DMS53 treated with DMSO at 0.1 percent for 48 hours (cell line): Measurements from ENCODE around the gene SGO2.
"Not testable (repeated sequence)": the region's sequence is repeated elsewhere in the genome, so short reads cannot be mapped to it uniquely, and the experiment has no call there.

Source experiments
- DNase-seq: peaks from one replicate; lab custom pipeline; 2025; ENCODE audit not compliant: unreplicated experiment; lab: John Stamatoyannopoulos, UW

The SGO2 gene

DNA sequence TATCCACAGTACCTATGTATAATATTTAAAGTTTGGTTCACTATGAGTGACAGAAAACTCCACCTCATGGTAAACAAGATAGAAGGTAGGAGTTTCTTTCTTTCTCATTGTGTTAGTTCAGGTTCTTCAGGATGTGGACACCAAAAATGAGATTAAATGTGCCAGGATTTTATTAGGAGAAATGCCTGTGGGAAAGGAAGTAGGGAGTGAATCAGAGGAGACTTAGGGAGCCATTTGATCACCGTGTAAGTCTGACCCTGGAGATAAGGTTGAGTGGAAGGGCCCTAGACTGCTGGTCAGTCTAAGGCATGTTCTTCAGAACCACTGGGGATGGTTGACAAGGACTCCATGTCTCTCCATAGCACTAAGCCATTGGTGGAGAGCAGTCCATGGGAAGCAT lies 67.9 kb downstream of the SGO2 start:
- no peak for DNase-seq

DNA sequence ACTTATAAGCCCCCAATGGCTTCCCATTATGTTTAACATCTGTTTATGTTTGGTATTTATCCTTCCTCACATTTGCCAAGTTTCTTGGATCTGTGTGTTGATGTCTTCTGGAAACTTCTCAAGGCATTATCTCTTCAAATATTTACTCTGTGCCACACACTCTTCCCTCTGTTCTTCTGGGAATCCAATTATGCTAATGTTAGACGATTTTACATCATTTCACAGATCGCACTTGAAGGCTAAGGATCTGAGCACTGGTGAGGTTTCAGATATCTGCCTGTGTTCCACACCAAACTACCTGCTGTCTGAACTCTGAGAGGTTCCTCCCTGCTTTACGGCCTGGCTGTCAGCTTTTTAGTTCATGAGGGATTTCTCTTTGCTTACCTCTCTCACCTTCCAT lies 69.9 kb downstream of the SGO2 start:
- DNase-seq, result no peak

DNA sequence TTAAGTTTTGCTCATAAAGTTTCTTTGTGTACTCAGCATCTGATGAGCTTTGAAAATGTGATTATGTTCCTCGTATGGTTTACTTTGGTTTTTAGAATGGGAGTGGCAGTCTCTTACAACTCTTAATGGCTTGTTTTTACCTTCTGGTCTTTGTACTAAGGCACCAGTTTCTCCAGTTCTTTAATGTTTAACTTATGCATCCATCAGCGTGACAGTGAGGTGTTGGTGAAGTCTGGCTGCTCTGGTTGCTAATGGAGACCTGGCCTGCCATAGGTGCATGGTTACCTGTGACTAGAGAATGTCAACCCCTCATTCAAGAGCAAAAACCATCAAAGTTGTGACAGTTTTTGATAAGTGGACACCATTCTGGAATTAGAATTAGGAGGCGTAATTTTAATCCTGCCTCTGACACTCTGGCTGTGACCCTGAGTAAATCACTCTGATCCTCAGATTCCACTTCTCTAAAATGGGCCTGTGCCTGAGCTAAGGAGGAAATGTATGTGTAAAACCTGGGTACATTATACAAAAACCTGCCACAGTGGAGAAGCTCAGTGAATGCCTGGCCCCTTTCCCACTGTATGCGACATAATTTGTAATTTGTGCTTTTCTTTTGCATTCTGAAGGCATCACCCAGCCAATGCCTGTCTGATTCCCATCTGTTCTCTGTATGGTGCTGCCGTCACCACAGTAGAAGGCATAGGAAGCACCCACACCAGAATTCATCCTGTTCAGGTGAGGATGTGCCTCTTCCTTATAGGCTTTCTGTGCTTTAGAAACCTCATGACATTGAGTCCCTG lies 71.0 kb downstream of the SGO2 start:
- DNase-seq, result peak; percentile 84

DNA sequence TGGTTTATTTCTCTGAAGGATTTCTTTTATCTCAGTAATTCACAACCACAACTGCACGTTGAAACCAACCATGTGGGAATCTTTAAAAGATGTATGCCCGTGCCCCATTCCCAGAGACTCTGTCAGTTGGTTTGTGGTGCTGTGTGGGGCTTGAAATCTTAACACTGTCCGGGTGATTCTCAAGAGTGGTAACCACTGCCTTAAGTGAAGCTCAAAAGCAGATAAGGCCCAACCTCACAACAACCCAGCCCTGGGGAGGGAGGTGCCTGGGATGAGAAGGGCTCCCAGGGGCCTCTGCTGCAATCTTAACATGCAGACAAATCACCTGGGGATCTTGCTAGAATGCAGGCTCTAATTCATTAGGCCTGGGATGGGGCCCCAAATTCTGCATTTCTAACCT lies 73.2 kb downstream of the SGO2 start:
- no peak for DNase-seq

DNA sequence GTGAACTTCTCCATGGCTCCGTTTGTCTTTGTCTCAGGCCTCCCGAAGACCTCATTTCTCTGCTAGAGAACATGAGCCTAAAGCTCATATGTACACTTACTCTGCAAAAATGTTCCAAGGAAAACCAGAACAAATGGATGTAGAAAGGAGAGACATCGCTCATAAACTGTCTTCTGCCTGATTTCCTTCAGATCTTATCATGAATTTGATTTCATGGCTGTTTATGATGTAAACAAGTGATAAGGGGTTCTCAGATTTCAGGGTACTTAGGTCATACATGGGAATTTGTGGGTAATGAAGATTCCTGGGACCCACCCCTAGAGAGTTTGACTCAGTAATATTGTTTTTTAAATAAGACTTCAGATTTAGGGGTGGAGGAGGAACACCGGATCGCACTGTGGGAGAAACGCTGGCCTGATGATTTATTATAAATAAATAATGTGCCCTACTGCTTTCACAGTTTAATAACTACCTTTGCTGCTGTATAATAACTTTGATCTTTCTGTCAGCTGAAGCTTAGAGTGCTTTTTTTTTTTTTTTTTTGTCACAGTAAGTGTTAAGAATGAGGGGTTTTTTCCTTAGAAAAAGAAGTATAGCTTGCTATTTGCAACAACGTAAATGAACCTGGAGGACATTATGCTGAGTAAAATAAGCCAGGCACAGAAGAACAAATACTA lies 74.7 kb downstream of the SGO2 start:
- DNase-seq, result no peak

DNA sequence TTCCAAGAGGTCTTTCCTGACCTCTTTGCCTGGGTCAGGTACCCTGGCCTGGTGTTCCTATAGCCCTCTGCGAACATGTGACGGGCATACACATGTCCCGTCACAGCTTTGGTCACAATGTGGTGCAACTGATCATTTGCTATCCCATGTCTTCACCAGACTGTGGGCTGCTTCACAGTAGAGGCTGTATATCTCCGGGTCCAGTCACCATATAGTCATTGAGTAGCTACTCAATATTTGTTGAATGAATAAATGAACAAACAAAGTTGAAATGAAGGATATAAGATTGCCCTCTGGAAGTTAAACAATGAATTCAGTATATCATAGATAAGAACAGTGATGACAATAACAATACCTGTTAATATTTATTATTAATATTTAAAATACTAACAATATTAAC lies 76.6 kb downstream of the SGO2 start:
- DNase-seq, result no peak

DNA sequence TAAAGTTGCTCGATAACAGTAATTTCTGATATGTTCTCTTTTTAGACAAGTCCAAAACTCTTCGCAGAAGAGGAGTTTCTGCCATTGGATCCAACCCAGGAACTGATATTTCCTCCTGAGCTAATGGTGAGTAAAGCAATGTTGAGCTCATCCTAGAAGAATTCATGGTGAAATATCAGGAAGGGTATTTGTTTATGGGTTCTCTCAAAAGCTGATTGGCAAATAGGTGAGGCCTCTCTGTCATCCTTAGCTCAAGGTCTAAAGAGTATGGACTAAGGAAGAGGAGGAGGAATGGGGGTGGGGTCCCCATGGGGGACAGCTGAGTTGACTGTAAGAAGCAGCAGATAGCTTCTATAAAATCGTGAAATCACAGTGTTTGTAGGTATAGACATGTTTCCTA lies 78.0 kb downstream of the SGO2 start:
- no peak for DNase-seq

DNA sequence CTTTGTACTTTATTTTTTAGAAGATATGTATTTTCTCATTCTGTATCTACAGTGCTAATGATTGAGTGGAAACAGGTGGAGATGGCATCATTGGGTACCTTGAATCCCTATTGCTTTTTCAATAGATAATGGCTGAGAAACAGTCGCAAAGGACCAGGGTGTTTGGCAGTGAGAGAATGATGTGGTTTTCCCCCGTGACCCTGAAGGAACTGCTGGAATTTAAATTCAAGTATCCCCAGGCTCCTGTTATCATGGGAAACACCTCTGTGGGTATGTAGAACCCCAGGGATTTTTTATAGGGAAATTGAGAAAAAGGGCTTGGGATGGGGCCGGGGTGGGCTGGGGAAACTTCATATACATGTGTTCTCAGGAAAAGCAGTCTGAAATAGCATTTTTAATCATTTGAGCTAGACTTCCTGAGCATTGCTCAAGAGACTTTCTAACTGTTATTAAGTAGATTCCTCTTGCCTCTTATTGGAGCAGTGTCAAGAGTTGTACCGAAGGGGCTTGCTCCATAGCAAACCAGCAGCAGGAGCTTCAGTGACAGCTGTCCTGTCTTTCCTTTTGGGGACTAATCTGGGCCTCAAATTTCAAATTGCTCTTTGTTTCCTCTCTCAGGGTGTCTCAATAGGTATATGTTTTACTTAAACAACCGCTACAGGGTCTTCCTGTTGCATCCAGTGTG lies 78.7 kb downstream of the SGO2 start:
- DNase-seq, result no peak

DNA sequence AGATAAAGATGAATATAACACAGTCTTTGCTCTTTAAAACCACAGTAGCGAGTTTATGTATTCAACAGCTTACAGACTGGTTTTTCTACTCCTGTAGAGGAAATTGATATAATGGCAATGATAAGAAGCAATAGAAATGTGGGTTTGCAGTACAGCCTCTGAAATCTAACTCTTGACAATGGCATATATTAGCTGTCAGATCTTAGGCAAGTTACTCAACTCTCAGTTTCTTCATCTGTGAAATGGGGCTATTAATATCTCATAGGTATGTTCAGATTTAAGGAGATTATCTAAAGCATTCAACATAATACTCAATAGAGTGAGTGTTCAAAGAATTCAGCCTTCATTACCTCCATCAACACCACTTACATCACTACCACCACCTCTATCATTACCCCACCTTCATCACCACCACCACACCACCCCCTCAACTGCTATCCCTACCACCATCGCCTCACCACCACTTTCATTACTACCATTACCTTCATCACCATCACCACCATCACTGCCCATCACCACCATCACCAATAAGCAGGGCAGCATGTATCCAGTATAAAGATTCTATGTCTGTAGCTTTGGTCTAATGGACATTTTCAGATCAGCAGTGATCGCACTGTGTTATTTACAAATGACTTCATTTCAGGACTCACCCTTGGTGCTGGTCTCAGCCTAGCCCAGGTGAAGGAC lies 82.5 kb downstream of the SGO2 start:
- no peak for DNase-seq

DNA sequence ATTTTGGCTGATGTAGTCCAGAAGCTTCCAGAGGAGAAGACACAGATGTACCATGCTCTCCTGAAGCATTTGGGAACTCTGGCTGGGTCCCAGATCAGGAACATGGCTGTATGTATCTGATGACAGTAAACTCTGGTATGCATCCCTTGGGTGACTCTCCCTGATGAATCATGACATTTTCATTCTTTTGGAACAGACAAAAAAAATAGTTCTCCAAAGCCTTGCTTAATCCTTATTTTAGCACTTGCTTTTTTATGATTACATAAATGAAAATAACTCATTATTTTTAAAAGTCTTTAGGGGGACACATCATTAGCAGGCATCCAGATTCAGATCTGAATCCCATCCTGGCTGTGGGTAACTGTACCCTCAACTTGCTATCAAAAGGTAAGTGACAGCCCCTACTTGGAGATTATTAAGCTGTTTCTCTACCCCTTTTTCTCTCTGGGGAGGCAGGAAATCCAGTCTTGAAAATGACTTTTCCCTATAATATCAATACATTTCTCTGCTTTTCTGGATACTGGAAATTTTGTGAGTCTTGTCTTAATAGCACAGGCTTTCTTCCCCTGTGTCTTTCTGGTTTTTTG lies 83.1 kb downstream of the SGO2 start:
- DNase-seq, result no peak

DNA sequence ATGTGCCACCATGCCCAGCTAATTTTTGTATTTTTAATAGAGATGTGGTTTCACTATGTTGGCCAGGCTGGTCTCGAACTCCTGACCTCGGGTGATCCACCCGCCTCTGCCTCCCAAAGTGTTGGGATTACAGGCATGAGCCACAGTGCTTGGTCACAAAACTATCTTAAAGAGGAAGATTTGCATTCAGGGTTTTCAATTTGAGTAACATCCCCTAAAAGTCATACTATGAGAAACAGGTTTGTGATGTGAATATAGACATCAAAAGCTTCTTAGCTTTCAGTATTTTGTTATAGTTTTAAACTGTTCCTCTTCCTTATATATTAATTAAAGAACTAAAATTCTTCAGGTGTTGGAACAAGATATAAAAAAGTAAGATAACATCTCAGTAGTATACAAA lies 84.2 kb downstream of the SGO2 start:
- DNase-seq, result not testable (repeated sequence)

DNA sequence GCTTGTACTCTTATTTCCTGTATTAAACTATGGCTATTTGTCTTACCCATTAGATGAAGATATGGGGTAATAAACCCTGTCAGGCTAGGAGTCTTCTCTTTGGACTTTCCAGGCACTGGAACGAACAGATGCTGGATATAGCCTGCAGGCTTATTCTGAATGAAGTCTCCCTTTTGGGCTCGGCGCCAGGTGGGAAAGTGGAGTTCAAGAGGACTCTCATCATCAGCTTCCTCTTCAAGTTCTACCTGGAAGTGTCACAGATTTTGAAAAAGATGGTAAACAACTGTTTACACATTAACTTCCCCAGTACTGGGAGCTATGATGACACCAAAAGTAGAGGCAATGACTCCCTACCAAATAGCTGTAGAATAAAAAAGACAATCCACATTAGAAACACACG lies 87.7 kb downstream of the SGO2 start:
- no peak for DNase-seq

DNA sequence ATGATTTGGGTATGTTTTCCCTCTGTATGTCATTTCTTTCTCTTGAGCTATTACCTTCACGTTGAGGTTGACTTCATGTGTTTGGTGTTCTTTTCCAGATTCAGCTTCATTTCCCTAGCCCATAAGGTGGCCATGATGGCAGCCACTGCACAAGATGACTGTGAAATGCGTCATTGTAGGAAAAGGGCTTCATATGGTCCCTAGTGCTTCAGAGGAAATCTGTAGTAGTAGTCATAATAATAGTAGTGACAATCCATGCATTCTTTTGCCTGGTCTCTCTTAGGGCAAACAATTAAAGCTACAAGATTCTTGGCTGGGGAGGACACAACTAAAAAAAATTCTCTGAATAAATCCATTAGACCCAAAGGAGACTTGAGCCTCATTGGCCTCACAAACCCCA lies 88.2 kb downstream of the SGO2 start:
- no peak for DNase-seq

DNA sequence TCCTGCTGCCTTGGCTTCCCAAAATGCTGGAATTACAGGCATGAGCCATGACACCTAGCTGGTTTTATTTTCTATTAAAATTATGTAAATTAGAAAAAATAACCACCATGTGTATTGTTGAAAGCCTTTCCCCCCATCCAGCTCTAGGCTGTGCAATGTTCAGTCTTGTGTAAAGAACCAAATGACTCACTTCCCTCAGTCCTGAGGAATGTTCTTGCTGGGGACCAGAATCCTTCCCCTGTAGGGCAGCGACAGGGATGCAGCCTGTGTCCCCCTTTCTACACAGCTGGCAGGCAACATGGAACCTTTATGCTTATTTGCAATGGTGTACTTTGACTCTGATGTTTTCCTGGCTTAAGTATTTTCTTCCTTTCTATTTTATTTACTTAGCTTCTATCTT lies 89.2 kb downstream of the SGO2 start:
- DNase-seq, result no peak

DNA sequence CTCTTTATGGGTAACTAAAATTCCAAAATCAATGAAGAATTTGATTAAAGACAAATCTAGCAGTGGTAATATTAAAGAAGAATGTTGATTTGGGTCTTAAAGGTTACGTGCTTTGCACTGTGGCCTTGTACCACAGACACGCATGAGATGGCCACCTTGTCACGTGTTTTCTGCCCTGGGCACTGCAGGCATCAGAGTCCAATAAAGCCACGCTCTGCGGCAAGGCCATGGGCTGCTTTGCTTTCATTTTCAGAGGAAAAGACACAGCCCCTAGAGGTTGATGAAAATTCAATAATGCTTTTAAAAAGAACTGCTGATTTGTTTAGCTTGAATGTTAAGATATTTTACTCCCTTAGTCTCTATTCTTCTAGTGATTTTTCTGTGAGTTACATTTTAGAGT lies 90.2 kb downstream of the SGO2 start:
- DNase-seq, result no peak

DNA sequence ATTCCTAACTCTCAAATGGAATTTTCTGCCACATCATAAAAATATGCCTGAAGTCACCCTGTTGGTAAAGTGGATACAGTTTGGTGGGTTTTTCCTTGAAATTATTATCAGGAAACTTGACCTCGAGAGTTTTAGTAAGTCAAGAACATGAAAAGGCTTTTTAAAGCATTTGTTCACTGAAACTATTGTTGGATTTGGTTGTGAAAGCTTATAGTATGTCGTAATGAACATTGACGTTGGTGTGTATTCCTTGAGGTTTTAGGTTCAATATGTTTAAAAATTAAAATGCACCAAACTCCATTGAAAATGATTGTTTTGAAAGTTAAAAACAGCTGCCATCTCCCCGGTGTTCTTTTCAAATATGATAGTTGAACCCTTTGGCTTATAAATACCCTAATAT lies 90.6 kb downstream of the SGO2 start:
- DNase-seq, result no peak

DNA sequence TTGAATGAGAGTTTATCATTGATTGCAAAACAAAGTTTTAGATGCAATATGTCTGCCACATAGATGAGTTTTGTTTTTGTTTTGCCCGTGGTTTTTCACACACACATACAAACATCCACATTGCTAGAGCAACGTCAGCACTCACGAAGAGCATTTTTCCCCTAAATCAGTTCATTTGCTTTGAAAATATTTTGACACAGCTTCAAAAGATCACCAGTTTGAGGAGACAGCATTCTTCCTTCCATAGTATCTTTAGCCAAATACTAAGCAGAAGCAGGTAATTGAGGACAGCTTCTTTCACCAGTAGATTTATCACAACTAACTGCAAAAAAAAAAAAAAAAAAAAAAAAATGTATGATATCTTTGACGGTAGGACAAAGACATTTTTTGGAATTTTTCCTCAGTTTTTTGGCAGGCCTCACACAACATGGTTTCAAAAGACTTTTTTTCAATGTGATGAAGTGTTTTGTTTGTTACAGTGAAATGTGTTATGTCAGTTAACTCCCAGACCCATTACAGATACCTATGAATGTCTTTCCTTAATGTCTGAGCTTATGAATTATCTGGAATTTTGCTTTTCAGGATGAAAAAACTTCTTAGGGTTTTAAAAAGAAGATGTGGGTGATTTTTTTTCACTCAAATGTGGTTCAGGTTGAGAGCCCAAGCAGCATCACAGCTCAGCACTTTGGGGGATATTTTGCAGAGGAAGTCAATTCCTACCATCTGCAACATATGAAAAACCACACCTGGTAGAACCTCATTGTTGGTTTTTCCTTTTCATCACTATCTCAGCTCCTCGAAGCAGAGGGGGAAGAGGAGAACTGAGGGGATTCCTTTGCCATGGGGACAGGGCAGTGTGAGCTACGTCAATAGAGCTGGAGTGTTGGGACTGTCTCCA lies 91.4 kb downstream of the SGO2 start:
- DNase-seq, result no peak

DNA sequence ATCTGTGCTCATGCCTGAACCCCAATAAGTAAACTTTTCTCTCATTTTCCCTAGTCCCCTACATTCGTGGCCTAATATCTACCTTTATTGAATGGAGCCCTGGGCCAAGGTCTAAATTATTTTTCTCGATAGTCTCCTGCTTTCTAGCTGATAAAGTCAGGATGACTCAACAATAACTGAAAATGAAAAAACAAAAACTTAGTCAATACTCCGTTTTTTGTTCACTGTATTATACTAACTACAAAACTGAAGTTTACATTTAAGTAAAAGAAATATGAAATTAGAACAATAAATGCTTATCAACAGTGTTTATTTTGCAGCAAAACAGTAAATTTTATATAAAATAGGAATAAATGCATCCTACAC lies 92.0 kb downstream of the SGO2 start:
- no peak for DNase-seq

DNA sequence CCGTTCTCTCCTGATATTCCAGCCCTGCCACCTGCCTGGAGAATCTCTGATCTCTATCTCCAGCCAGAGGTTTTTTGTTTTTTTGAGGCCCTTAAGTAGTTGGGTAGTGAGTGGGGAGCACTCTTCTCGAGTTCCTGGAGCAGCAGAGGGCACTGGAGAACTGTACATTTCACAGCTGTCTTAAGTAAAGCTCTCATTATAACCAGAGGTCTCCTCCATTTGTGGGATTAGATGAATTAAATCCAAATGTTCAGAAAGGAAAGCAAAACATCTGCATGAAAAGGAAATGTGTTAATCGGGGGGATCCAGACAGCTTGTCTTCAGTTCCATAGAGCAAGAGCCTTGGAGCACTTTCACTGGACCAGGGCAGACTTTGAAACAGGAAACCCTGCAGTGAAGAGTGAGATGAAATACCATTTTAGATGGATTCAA lies 92.6 kb downstream of the SGO2 start:
- no peak for DNase-seq

DNA sequence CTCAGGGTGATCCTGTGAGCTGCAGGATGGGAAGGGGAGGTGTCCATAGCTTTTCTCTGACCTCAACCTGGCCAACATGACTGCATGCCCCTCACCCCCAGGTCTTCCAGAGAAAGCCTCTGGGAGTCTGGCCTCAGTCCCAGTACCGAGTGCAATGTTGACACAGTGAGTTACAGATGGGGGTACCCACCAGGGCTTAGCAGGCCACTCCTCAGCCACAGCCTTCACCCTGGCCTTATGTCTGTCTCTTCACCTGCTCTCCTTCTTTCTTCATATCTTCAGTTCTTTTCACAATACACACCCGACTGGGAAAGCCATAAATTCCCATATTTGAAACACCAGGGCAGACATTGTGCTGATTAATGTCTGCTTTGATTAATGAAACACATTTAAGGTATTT lies 93.3 kb downstream of the SGO2 start:
- DNase-seq, result no peak
